IPS DF 4.7 (cell line): ENCODE results near the gene MEAF6.

Experiments
- DNase-seq: peaks from one replicate; pipeline ENCODE4 v3.0.0-alpha.2; 2013; ENCODE audit warnings: low spot score; ENCODE audit errors: extremely low read depth

The MEAF6 gene

GRCh38 chr1:37474697-37475379, 39.7 kb downstream of the MEAF6 start:
- DNase-seq: no peak

GRCh38 chr1:37474046-37474696, 40.4 kb downstream of the MEAF6 start, which contains the start of gene ZC3H12A:
Gene ZC3H12A (plus strand): TSS chr1:37474580. CDS start chr1:37475497, 917 bp downstream.
- no peak for DNase-seq

GRCh38 chr1:37473431-37474045, 41.0 kb downstream of the MEAF6 start:
- DNase-seq: no peak

- no peak for DNase-seq
These were observed 41.6 kb downstream of the MEAF6 start for GRCh38 chr1:37472994-37473393.

GRCh38 chr1:37472281-37472680, 42.3 kb downstream of the MEAF6 start:
- DNase-seq: no peak

GRCh38 chr1:37471345-37472231, 43.0 kb downstream of the MEAF6 start:
- no peak for DNase-seq

GRCh38 chr1:37469386-37469785, 45.2 kb downstream of the MEAF6 start:
- no peak for DNase-seq

- DNase-seq: no peak
These were observed 46.5 kb downstream of the MEAF6 start for GRCh38 chr1:37468037-37468436.

GRCh38 chr1:37465593-37466517, 48.7 kb downstream of the MEAF6 start:
- no peak for DNase-seq

GRCh38 chr1:37464443-37464842, 50.1 kb downstream of the MEAF6 start:
- no peak for DNase-seq

- DNase-seq: no peak
These were observed 52.7 kb downstream of the MEAF6 start for GRCh38 chr1:37461698-37462436.

- no peak for DNase-seq
These were observed 56.0 kb downstream of the MEAF6 start for GRCh38 chr1:37458551-37458950.

GRCh38 chr1:37456614-37457013, 58.0 kb downstream of the MEAF6 start:
- no peak for DNase-seq

GRCh38 chr1:37455516-37455915, 59.0 kb downstream of the MEAF6 start:
- DNase-seq: no peak

- no peak for DNase-seq
These were observed 60.9 kb downstream of the MEAF6 start for GRCh38 chr1:37453647-37454046.

- no peak for DNase-seq
These were observed 62.1 kb downstream of the MEAF6 start for GRCh38 chr1:37452416-37452815.

GRCh38 chr1:37449936-37450335, 64.6 kb downstream of the MEAF6 start:
- DNase-seq: no peak

- DNase-seq: no peak
These were observed 65.7 kb downstream of the MEAF6 start for GRCh38 chr1:37448691-37449417.

- DNase-seq: no peak
These were observed 66.4 kb downstream of the MEAF6 start for GRCh38 chr1:37448185-37448584.
